ENCODE measurements around the gene KDM2A.

GRCh38 chr11:67177399-67178281, 58.6 kb downstream of the KDM2A start:
- TF ChIP-seq POLR2A (IDR thresholded peaks at IDR 0.05), result no peak
- TF ChIP-seq CTCF (IDR thresholded peaks at IDR 0.05), result no peak
